Activated naive CD8-positive, alpha-beta T cell treated with anti-CD3 and anti-CD28 coated beads for 36 hours (primary cell): Measurements from ENCODE around the gene ACACB. TPM values are rescaled to one million over a fixed set of nuclear protein-coding genes. Genes with fewer than 3 reads are reported as not detected.

Experiments used
- DNase-seq: peaks from one replicate; pipeline ENCODE4 v3.0.0; 2021
- H3K27ac Mint-ChIP-seq: one replicate; pipeline ENCODE4 v1.8.0; 2022; ENCODE audit warnings: mild to moderate bottlenecking, moderate library complexity, mixed read lengths
- H3K27me3 Mint-ChIP-seq: one replicate; pipeline ENCODE4 v1.8.0; 2022; ENCODE audit warnings: mild to moderate bottlenecking, mixed read lengths
- H3K36me3 Mint-ChIP-seq: one replicate; pipeline ENCODE4 v1.8.0; 2021; ENCODE audit warnings: mild to moderate bottlenecking, mixed read lengths
- H3K4me1 Mint-ChIP-seq: one replicate; pipeline ENCODE4 v1.8.0; 2021; ENCODE audit warnings: mixed read lengths
- H3K4me3 Mint-ChIP-seq: one replicate; pipeline ENCODE4 v1.8.0; 2022; ENCODE audit warnings: mild to moderate bottlenecking, moderate library complexity, mixed read lengths
- H3K9me3 Mint-ChIP-seq: one replicate; pipeline ENCODE4 v1.8.0; 2022; ENCODE audit warnings: mixed read lengths
- total RNA-seq, 2 experiments: library from RNA; stranded (reverse); gene quantifications; one replicate each; pipeline ENCODE4 v1.2.3, GENCODE V29; 2021

Gene ACACB
- total RNA-seq, 2 experiments from 2014 or later = 7.8 to 8.8 TPM

DNA sequence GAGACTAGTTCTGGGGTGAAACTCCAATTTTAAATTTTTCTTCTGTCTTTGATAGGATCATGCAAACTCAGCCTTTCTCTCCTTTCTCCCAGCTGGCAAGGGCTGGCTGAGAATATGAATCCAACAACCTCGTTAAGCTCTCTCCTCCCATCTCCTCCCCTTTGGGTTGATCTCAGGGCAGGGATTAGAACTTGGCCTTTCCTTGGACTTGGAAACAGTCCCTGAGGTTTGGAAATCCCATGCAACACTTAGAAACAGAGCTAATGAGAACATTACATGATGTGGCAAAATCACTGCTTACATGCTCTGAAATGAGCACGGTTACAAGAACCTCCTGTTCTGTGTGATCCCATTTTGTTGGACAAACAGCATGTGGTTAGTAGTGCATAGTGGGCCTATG is 31.6 kb downstream of the ACACB start:
- no peaks in the 10 kb centered on the region for H3K36me3 Mint-ChIP-seq
- H3K9me3 Mint-ChIP-seq = no peaks in the 10 kb centered on the region
- no peak for DNase-seq
- no peaks in the 10 kb centered on the region for H3K27me3 Mint-ChIP-seq
- H3K4me1 Mint-ChIP-seq = no peaks in the 10 kb centered on the region
- H3K4me3 Mint-ChIP-seq = no peak overlapping the region
- no peak overlapping the region for H3K27ac Mint-ChIP-seq

DNA sequence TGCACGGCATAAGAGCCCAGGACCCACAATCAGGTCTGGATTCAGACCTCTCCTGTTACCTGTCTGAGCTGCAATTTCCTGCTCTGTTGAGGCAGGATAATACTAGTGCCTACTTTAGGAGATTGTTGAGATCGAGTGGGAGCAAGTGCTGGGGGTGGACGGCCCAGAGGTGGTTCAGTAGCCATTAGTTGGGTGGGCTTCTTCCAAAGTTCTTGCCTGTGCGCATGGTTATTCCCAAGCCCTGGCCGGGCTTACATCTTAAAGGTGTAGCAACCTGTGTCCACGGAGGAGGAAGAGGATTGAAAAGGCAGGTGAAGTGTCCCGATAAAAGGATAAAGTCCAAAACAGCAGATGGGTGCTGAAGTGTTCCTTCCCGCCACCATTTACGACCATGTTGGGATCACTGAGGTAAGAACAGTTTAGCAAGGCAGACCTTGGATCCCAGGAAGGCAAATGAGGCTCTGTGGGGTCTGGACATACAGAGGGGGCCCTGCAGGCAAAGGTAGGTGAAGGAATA is 33.8 kb downstream of the ACACB start:
- H3K36me3 Mint-ChIP-seq = no peaks in the 10 kb centered on the region
- H3K4me3 Mint-ChIP-seq = no peak overlapping the region
- H3K4me1 Mint-ChIP-seq = peaks cover 10% of the 10 kb centered on the region
- no peak for DNase-seq
- H3K27ac Mint-ChIP-seq = no peak overlapping the region
- no peaks in the 10 kb centered on the region for H3K27me3 Mint-ChIP-seq
- no peaks in the 10 kb centered on the region for H3K9me3 Mint-ChIP-seq

DNA sequence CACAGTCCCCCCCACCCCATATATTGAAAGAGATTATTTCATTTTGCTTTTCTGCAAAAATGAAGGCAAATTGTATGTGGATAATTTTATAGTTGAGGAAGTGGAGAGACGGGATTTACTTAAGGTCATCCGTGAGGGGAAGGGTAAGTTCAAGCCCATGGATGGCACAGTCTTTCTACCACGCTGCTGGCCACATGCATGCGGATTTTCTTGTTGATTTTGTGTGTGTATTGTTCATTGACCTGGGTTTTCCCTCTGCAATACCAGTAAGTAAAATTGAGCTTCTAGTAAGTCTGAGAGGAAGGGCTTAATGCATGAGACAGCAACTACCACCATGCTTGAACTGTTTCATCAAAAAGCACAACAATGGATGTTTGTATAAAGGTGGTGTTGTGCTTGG is 35.1 kb downstream of the ACACB start:
- no peaks in the 10 kb centered on the region for H3K36me3 Mint-ChIP-seq
- H3K4me3 Mint-ChIP-seq = no peak overlapping the region
- H3K27ac Mint-ChIP-seq = no peak overlapping the region
- no peak for DNase-seq
- peaks cover 17% of the 10 kb centered on the region for H3K4me1 Mint-ChIP-seq
- H3K27me3 Mint-ChIP-seq = no peaks in the 10 kb centered on the region
- no peaks in the 10 kb centered on the region for H3K9me3 Mint-ChIP-seq

DNA sequence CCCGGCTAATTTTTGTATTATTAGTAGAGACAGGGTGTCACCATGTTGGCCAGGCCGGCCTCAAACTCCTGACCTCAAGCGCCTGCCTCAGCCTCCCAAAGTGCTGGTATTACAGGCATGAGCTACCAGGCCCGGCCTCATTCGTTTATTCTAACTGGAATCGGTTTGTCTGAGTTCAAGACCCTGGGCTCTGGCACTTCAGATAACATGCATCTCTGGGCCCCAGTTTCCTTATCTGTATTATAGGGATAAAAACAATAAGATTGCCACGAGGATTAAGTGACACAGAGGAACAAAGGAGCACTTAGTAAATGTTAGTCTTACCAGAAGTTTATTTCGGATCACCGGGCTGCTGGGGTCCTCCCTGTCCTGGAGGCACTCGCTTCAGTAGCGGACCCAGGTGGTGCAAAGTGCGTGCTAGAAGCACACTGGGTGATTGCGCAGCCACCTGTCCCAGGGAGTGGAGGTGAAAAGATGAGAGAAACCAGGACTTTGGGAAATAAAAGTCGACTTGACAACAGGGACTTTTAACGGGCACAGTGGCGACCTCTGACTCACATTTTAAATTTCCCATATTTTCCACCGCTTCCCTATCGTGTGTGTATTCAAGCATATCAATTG is 37.5 kb downstream of the ACACB start:
- H3K4me1 Mint-ChIP-seq = peaks cover 17% of the 10 kb centered on the region

DNA sequence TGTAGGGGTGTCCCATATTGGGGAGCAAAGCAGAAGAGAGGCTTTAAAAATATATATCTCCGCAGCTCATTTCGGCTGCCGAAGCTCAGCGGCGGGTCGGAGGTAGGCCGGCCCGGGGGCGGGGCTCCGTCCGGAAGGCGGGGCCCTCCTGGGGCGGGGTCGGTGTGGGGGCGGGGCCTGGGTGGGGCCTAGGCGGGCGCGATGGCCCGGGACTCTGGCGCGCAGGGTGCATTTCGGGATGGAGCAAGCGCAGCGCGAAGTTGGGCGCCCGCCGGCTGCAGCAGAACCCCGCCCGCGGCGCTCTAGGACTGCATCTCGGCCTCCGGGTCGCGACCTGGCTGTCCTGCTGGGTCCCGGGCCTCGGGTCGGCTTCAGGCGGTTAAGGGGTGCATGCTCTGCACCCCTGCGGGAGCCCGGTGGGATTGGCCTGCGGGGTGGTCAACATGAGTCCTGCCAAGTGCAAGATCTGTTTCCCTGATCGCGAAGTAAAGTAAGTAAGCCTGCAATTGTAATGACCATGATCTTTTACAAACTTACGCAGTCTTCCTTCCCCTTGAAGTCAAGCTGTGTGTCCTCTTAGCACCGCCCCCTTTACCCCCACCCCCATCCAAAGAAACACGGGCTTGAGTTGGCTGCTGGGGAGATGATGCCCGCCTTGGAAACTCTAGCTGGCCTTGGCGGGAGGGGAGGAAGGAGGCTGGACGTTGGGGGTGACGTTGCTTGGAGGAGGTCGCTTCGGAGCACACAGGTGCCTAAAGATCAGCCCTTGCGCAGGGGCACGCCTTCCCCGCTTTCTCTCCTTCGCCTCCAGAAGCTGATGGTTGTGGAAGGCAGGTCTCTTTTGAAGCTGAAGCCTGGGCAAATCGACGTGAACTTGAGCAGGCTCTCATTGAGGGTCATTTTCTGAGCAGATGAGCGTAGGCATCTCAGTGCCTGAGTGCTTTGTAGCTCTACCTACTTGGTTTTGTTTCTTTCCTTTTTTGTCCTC is 38.4 kb downstream of the ACACB start:
- Mint-ChIP-seq H3K27me3 (no peaks in the 10 kb centered on the region), H3K4me1 (peaks cover 17% of the 10 kb centered on the region), H3K9me3 (no peaks in the 10 kb centered on the region), H3K4me3 (peak overlapping the region; percentile 87), H3K36me3 (no peaks in the 10 kb centered on the region), H3K27ac (peak overlapping the region; percentile 90)
- DNase-seq = peak; percentile 84

More for the DNA sequence above, 37.5 kb downstream of the ACACB start:
- no peak for DNase-seq
- Mint-ChIP-seq H3K36me3 (no peaks in the 10 kb centered on the region), H3K4me3 (peak overlapping the region; percentile 87), H3K9me3 (no peaks in the 10 kb centered on the region), H3K27ac (peak overlapping the region; percentile 42), H3K27me3 (no peaks in the 10 kb centered on the region)

DNA sequence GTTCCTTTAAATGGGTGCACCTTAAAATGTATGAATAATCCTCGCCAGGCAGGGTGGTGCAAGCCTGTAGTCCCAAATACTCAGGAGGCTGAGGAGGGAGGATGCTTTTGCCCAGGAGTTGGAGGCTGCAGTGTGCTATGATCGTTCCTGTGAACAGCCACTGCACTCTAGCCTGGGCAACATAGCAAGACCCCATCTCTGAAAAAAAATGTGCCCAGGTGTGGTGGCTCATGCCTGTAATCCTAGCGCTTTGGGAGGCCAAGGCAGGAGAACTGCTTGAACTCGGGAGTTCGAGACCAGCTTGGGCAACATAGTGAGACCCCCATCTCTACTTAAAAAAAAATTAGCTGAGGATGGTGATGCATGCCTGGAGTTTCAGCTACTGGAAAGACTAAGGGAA is 39.6 kb downstream of the ACACB start:
- Mint-ChIP-seq H3K27ac (no peak overlapping the region), H3K4me1 (peaks cover 17% of the 10 kb centered on the region), H3K36me3 (no peaks in the 10 kb centered on the region), H3K27me3 (no peaks in the 10 kb centered on the region), H3K4me3 (no peak overlapping the region), H3K9me3 (no peaks in the 10 kb centered on the region)
- DNase-seq = no peak

DNA sequence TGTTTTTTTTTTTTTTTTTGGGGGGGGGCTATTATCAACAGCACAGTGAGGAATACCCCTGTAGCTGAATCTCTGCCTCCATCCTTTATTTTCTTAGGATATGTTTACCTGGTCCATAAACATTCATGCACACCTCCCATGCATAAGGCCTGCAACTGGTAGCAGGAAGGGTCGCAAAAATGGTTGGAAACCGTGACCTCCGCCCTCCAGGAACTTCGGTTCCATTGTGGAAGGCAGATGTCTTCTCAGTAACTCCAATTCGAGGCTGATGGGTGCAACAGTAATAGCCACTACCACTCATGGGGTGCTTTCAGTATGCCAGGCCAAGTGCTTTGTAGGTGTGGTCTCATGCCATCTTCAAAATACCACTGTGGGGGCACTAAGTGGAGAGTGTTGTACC is 40.2 kb downstream of the ACACB start:
- H3K36me3 Mint-ChIP-seq = no peaks in the 10 kb centered on the region
- H3K27me3 Mint-ChIP-seq = no peaks in the 10 kb centered on the region
- peaks cover 17% of the 10 kb centered on the region for H3K4me1 Mint-ChIP-seq
- H3K27ac Mint-ChIP-seq = no peak overlapping the region
- H3K4me3 Mint-ChIP-seq = no peak overlapping the region
- DNase-seq = no peak
- H3K9me3 Mint-ChIP-seq = no peaks in the 10 kb centered on the region

DNA sequence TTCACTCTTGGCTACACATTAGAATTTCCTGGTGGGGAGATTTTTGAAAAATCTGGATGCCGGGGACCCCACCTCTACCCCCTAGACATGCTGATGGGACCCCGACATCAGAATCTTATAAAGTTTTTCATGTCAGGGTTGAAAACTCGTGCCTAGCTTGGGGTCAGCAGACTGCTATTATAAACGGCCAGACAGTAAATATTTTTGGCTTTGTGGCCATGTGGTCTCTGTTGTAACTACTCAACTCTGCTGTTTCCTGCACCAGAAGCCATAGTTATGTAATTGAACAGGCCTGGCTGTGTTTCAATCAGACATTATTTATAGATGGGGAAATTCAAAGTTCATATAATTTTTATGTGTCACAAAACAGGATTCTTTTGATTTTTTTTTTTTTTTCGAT is 41.6 kb downstream of the ACACB start:
- no peak for DNase-seq
- Mint-ChIP-seq H3K4me1 (peaks cover 17% of the 10 kb centered on the region), H3K36me3 (no peaks in the 10 kb centered on the region), H3K9me3 (no peaks in the 10 kb centered on the region), H3K27ac (no peak overlapping the region), H3K27me3 (no peaks in the 10 kb centered on the region), H3K4me3 (no peak overlapping the region)

DNA sequence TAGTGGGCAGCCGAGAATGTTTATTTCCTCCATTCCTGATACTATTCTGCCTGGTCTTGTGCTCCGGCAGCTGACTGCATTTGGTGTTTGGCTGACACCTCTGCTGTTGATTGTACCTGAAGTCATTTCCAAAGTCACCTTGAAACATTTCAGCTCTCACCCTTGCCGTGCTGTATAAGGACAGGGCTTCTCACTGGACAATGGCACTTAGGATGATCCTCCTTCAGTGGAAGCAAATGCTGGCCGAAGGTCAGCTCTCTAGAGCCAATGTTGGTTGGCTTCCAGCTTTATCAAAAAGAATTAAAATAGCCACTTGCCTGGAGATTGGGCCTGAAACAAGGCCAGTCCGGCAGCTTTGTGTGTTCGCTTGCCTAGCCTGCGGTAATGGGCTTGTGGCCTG is 44.0 kb downstream of the ACACB start:
- Mint-ChIP-seq H3K4me3 (no peak overlapping the region), H3K27me3 (no peaks in the 10 kb centered on the region), H3K27ac (no peak overlapping the region), H3K4me1 (peaks cover 4% of the 10 kb centered on the region), H3K36me3 (peaks cover 3% of the 10 kb centered on the region), H3K9me3 (no peaks in the 10 kb centered on the region)
- no peak for DNase-seq

DNA sequence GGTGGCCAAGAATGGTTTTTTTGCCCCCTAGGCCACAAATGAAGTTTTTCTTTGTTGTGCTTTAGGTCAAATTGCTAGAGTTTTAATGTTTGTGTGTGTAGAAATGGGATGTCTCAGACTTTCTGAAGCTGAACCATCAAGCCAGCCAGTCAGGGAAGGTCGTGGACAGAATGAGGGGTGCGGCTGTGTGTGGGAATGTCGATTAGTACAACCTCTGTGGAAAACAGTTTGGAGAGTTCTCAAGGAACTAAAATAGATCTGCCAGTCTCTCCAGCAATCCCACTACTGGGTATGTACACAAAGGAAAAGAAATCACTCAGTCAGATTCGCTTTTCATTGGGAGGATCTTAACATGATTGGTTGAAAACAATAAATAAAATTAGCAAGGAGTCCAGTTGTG is 44.5 kb downstream of the ACACB start:
- no peaks in the 10 kb centered on the region for H3K27me3 Mint-ChIP-seq
- no peak overlapping the region for H3K27ac Mint-ChIP-seq
- DNase-seq = no peak
- H3K4me3 Mint-ChIP-seq = no peak overlapping the region
- peaks cover under 1% of the 10 kb centered on the region for H3K4me1 Mint-ChIP-seq
- H3K36me3 Mint-ChIP-seq = peaks cover 3% of the 10 kb centered on the region
- no peaks in the 10 kb centered on the region for H3K9me3 Mint-ChIP-seq

DNA sequence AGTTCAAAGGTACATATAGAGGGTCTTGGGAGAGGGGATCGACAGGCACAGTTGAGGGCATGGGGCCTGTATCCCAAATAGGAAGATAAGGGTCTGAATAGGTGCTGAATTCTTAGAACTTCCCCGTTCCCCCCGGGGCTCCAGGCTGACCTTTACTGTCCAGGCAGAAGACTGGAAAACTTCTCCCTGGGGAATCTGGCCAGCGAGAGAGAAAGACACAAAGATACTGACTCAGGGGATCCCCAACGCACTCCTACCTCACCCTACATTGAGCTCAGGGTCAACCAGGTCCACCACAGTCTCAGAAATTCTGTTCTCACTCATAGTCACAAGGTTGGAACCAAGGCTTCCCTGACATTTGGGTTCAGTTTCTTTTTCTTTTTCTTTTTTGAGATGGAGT is 46.2 kb downstream of the ACACB start:
- no peaks in the 10 kb centered on the region for H3K4me1 Mint-ChIP-seq
- H3K27ac Mint-ChIP-seq = no peak overlapping the region
- DNase-seq = no peak
- H3K27me3 Mint-ChIP-seq = no peaks in the 10 kb centered on the region
- no peaks in the 10 kb centered on the region for H3K9me3 Mint-ChIP-seq
- peaks cover 3% of the 10 kb centered on the region for H3K36me3 Mint-ChIP-seq
- no peak overlapping the region for H3K4me3 Mint-ChIP-seq

DNA sequence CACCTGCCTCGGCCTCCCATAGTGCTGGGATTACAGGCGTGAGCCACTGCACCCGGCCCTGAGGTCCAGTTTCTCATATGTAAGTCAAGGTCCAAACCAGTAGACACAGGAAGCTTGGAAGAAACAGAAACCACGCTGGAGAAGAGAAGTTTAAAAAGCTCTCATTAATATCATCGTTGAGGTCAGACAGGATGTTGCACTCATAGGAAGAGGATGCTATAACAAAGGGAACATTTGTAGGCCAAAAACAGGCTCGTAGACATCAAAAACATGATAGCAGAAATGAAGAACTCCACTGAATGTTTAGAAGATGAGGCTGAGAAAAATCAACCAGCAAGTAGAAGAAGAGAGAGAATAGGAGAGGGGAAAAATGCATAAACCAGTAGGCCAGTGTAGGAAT is 46.8 kb downstream of the ACACB start:
- DNase-seq = no peak
- Mint-ChIP-seq H3K27me3 (no peaks in the 10 kb centered on the region), H3K9me3 (no peaks in the 10 kb centered on the region), H3K4me1 (no peaks in the 10 kb centered on the region), H3K36me3 (peaks cover 3% of the 10 kb centered on the region), H3K27ac (no peak overlapping the region), H3K4me3 (no peak overlapping the region)

DNA sequence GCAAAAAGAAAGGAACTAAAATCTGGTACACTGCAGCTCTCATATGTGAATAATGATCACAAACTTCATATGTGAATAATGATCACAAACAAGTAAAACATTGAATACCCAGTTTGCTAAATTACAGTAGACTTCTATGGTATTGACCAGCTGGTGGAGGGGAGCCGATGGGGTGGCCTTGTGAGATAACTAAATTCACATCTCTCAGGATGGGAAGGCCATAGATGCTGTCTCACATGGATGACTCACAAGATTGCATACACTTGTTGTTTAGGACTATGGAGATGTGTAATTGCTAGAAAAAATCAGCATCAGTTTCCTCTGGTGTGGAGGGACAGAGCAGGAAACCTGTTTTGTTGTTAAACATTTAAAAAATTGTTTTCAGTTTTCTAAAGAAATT is 49.2 kb downstream of the ACACB start:
- no peak overlapping the region for H3K4me3 Mint-ChIP-seq
- no peaks in the 10 kb centered on the region for H3K27me3 Mint-ChIP-seq
- peaks cover 11% of the 10 kb centered on the region for H3K36me3 Mint-ChIP-seq
- DNase-seq = no peak
- no peak overlapping the region for H3K27ac Mint-ChIP-seq
- no peaks in the 10 kb centered on the region for H3K9me3 Mint-ChIP-seq
- no peaks in the 10 kb centered on the region for H3K4me1 Mint-ChIP-seq

DNA sequence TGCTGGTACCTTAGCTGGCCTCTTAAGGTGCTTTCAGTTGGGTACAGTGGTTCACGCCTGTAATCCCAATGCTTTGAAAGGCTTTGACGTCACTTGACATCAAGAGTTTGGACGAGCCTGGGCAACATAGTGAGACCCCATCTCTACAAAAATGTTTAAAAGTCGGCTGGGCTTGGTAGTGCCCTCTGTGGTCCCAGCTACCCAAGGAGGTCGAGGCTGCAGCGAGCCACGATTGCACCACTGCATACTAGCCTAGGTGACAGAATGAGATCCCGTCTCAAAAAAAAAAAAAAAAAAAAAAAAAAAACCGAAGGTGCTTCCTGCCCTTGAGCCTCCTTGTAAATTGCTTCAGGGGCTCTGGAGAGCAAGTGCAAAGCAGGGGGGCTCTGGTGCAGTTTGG is 50.0 kb downstream of the ACACB start:
- DNase-seq = no peak
- Mint-ChIP-seq H3K27me3 (no peaks in the 10 kb centered on the region), H3K9me3 (no peaks in the 10 kb centered on the region), H3K4me1 (no peaks in the 10 kb centered on the region), H3K27ac (no peak overlapping the region), H3K36me3 (peaks cover 12% of the 10 kb centered on the region), H3K4me3 (no peak overlapping the region)

DNA sequence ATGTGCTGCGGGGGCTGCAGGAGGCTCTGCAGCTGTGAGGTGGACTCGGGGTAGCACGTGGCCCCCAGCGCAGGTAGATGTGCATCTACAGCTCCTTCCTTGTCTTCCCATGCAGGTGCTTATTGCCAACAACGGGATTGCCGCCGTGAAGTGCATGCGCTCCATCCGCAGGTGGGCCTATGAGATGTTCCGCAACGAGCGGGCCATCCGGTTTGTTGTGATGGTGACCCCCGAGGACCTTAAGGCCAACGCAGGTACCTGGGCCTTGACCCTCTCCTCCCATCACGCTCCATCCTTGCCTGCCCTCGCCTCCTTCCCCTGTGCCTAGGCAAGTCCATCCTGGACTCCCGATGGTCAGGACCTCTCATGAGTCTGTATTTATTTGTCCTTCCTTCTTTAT is 51.4 kb downstream of the ACACB start:
- Mint-ChIP-seq H3K27me3 (no peaks in the 10 kb centered on the region), H3K9me3 (peaks cover 2% of the 10 kb centered on the region), H3K4me1 (no peaks in the 10 kb centered on the region), H3K27ac (no peak overlapping the region), H3K4me3 (no peak overlapping the region), H3K36me3 (peaks cover 26% of the 10 kb centered on the region)
- DNase-seq = no peak
